BLaER1 (cell line): ENCODE measurements around the gene PIP5K1B.
A peak's percentile ranks its signal among the peaks of the same experiment; 100 is the strongest.

ENCODE experiments used
- H3K27ac ChIP-seq: shearing (Covaris generic); formaldehyde crosslinking; 2 replicates; pipeline ENCODE4 v1.8.1; 2022
- H3K27me3 ChIP-seq: shearing (Covaris generic); formaldehyde crosslinking; 2 replicates; pipeline ENCODE4 v1.8.1; 2022
- H3K36me3 ChIP-seq: shearing (Covaris generic); formaldehyde crosslinking; 2 replicates; pipeline ENCODE4 v1.8.1; 2022
- H3K4me1 ChIP-seq: shearing (Covaris generic); formaldehyde crosslinking; 2 replicates; pipeline ENCODE4 v1.8.1; 2022
- H3K4me2 ChIP-seq: shearing (Covaris generic); formaldehyde crosslinking; 2 replicates; pipeline ENCODE4 v1.8.1; 2022
- H3K4me3 ChIP-seq: shearing (Covaris generic); formaldehyde crosslinking; 2 replicates; pipeline ENCODE4 v1.8.1; 2022
- H3K9ac ChIP-seq: shearing (Covaris generic); formaldehyde crosslinking; 2 replicates; pipeline ENCODE4 v1.8.1; 2022
- H3K9me3 ChIP-seq: shearing (Covaris generic); formaldehyde crosslinking; 2 replicates; pipeline ENCODE4 v1.8.1; 2022
- H4K20me1 ChIP-seq: shearing (Covaris generic); formaldehyde crosslinking; 2 replicates; pipeline ENCODE4 v1.8.1; 2022
- Cebpa-rat ChIP-seq: shearing (Covaris generic); IDR thresholded peaks from 2 replicates; pipeline ENCODE4 v1.8.1; 2022

PIP5K1B gene

DNA sequence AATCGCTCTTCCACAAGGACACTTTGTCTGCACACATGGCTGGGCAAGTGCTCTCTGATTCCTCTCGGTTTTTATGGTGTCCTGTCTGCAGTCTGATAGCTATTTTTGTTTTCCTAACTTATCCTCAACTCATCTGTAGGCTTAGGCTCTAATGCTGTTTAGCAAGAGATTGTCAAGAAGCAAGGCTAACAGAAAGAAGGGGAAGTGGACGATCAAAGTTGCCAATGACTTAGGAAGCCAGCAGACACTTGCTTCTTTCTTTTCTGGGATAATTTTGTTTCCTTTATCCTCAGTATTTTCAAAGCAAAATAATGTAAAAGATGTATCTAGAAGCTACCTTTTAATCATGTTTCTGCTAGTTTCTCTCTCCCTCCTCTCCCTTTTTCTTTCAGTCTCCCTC, 178.2 kb downstream of the PIP5K1B start:
- Histone ChIP-seq H3K36me3 (no peaks in the 10 kb centered on the region), H3K9ac (no peak overlapping the region), H3K4me3 (no peak overlapping the region), H3K27ac (no peak overlapping the region), H3K4me1 (peaks cover 24% of the 10 kb centered on the region), H3K9me3 (no peaks in the 10 kb centered on the region), H3K27me3 (no peaks in the 10 kb centered on the region), H4K20me1 (no peaks in the 10 kb centered on the region), H3K4me2 (no peak overlapping the region)
- TF ChIP-seq Cebpa-rat: no peak

DNA sequence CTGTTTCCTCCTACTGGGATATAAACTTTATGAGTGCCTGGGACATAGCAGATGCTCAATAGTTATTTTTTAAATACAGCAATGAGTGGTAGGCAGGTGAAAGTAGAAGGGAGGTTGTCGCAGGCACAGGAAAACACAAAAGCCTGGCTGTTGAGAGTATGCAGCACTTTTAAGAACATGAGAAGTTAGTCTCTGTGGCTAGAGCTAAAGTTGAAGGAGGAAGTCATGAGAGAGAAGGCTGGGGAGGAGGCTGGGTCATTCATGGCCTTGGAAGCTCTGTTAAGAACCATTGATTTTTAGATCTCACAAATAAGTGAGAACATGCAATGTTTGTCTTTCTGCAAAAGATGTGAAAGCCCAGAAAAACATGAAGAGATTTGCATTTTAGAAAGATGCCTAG, 182.2 kb downstream of the PIP5K1B start:
- no peak overlapping the region for H3K4me2 ChIP-seq
- no peaks in the 10 kb centered on the region for H3K9me3 ChIP-seq
- H3K9ac ChIP-seq: no peak overlapping the region
- H3K27ac ChIP-seq: no peak overlapping the region
- no peaks in the 10 kb centered on the region for H4K20me1 ChIP-seq
- H3K27me3 ChIP-seq: no peaks in the 10 kb centered on the region
- peaks cover 27% of the 10 kb centered on the region for H3K4me1 ChIP-seq
- H3K36me3 ChIP-seq: no peaks in the 10 kb centered on the region
- no peak for TF ChIP-seq Cebpa-rat
- H3K4me3 ChIP-seq: no peak overlapping the region

DNA sequence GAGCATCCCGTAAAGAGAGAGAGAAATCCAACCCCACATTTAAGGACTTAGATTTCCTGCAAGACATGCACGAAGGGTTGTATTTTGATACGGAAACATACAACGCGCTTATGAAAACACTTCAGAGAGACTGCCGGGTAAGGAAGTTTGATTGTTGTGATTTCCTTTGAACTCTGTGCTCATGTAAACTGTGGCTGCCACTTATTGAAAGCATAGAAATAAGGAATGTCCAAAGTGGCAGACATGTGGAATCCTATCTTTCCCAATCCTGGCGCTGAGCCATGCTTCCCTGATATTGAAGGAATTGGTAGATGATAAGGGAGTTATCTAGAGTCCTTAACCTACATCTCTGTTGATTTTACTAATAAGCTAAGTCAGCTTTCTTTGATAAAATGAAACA, 189.5 kb downstream of the PIP5K1B start:
- peak overlapping the region; percentile 85 for H3K4me2 ChIP-seq
- no peak for TF ChIP-seq Cebpa-rat
- H3K9me3 ChIP-seq: no peaks in the 10 kb centered on the region
- H4K20me1 ChIP-seq: no peaks in the 10 kb centered on the region
- H3K27me3 ChIP-seq: no peaks in the 10 kb centered on the region
- peaks cover 56% of the 10 kb centered on the region for H3K4me1 ChIP-seq
- H3K27ac ChIP-seq: peak overlapping the region; percentile 84
- peak overlapping the region; percentile 73 for H3K9ac ChIP-seq
- no peaks in the 10 kb centered on the region for H3K36me3 ChIP-seq
- H3K4me3 ChIP-seq: peak overlapping the region; percentile 57

DNA sequence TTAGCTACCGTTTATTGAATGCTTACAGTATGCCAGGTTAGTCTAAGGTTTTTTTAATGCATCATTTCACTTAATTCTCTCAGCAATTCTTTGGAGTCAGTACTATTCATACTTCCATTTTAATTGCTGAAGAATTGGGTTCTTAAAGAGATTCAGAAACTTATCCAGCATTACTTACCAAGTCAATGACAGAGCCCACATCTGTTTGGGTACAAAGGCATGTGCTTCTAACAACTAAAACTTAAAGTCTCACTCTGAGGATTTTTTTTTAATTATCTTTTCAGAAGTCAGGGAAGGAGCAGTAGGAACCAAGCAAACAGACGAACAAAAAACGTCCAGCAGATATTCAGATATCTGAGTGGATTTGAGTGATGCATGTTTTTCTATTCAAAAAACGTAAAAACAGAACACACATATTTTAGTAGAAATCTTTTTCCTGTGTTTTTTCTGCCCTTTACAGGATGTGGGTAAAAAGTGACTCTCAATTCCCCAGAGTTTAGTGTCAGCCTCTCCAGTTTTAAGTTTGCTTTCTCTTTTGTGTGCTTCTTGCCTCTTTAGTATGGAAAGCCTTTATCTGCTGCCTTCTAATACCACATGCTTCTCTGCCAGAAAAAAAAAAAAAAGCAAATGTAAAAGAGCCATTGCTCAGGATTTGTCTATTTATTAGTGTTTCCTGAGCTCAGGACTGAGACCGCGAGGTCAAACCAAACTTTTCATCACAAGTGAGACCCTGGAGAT, 190.9 kb downstream of the PIP5K1B start:
- Histone ChIP-seq H3K9me3 (no peaks in the 10 kb centered on the region), H3K4me2 (peak overlapping the region; percentile 85), H3K4me3 (peak overlapping the region; percentile 57), H3K9ac (peak overlapping the region; percentile 73), H3K4me1 (peaks cover 58% of the 10 kb centered on the region), H3K36me3 (no peaks in the 10 kb centered on the region), H4K20me1 (no peaks in the 10 kb centered on the region), H3K27ac (peak overlapping the region; percentile 84), H3K27me3 (no peaks in the 10 kb centered on the region)
- no peak for TF ChIP-seq Cebpa-rat

DNA sequence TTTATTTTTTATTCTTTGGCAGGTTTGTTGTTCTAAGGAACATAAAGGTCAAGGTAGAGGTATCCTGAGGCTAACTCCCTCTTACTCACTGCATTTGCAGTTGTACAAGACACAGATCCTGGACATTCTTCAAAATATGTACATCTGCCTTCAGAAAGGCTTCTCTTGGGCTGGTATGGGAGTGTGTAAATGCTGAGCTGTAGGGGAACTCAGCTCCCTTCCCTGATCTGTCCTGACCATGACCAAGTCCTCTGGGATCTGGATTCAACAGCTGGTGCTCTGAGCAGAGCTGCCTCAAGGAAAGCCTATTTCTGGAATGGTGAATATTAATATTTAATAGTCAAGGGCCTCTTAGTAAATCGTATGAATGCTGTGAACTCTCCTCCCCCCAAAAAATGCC, 191.4 kb downstream of the PIP5K1B start:
- Histone ChIP-seq H3K4me3 (peak overlapping the region; percentile 57), H4K20me1 (no peaks in the 10 kb centered on the region), H3K4me1 (peaks cover 58% of the 10 kb centered on the region), H3K36me3 (no peaks in the 10 kb centered on the region), H3K9ac (peak overlapping the region; percentile 73), H3K9me3 (no peaks in the 10 kb centered on the region), H3K4me2 (peak overlapping the region; percentile 85), H3K27me3 (no peaks in the 10 kb centered on the region), H3K27ac (peak overlapping the region; percentile 84)
- TF ChIP-seq Cebpa-rat: no peak

DNA sequence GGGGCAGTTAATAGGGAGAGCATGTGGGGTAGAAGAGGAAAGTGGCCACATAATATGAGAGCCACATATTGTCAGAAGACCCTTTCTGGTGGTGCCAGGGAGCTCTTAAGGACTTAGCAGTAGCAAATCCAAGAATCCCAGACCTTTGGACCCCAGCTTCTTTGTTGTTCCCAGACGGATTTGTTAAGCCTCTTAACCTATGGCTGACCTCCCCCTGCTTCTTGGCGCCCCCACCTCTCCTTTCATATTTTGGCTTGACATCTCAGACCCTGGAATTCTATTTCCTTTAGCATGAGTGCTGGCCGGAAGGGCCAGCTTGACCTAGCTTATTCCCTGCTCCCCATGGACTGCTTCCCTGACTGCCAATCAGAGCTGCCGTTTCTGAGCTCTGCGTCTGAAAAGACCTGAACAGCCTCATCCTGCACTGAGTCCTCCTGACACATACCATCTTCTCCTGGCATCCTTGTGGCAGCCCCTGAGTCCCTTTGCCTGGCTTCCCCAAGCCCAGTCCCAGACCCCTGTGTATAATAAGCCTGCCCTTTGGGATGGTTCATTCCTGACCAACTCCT, 192.6 kb downstream of the PIP5K1B start:
- Histone ChIP-seq H4K20me1 (no peaks in the 10 kb centered on the region), H3K4me2 (peak overlapping the region; percentile 85; the same call in 1 of the 2 replicates), H3K27ac (peak overlapping the region; percentile 84)

DNA sequence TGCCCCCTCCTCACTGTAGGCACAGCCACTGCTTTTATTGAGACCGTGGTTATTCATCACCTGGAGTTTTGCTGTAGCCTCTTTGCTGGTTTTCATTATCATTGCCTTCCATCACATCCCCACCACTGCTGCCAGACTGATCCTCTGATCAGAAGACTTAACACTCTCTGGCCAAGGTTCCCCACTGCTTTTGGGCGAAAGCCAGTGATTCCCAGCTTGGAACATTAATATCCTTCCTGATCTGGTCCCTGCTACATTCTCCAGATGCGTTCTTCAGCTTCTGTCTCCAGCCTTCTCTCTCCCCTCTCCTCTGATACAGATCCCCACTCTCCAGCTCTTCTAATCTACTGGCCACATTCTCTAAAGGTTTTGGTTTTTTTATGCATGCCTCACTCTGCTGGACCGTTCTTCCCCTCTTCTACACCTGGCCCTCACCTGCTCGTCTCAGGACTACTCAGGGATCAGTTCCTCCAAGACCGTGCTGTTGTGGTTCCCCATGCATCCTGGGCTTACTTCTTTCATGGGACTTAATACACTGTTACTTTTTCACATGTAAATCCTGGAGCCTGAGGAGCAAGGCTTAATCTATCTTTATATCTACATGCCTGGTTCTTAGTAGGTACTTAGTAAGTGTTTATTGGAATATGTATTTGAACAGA, 193.9 kb downstream of the PIP5K1B start:
- peaks cover 54% of the 10 kb centered on the region for H3K4me1 ChIP-seq

More for the DNA sequence above, 192.6 kb downstream of the PIP5K1B start:
- no peak overlapping the region for H3K4me3 ChIP-seq
- no peak for TF ChIP-seq Cebpa-rat
- peaks cover 58% of the 10 kb centered on the region for H3K4me1 ChIP-seq
- no peaks in the 10 kb centered on the region for H3K27me3 ChIP-seq
- H3K36me3 ChIP-seq: no peaks in the 10 kb centered on the region
- H3K9ac ChIP-seq: no peak overlapping the region
- H3K9me3 ChIP-seq: no peaks in the 10 kb centered on the region

DNA sequence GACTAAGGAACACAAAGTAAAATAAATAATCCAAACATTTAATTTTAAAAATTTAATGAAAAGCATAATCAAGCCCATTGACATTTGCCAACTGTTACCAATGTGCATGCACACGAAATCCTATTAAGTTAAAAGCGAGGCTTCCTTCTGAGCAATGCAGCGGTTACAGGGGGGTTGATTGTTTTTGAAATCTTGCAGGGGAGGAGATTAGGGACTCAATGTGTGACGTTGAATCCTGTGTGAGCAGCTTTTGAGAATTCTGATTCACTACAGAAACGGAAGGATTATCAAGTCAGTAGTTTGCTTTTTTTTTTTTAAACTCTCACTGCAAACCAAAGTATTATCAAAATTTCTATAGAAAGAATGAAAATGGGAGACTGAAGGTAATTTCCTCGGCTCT, 199.4 kb downstream of the PIP5K1B start:
- H3K9ac ChIP-seq: no peak overlapping the region
- no peak overlapping the region for H3K4me3 ChIP-seq
- no peaks in the 10 kb centered on the region for H3K27me3 ChIP-seq
- no peak overlapping the region for H3K27ac ChIP-seq
- no peak for TF ChIP-seq Cebpa-rat
- no peaks in the 10 kb centered on the region for H4K20me1 ChIP-seq
- no peaks in the 10 kb centered on the region for H3K36me3 ChIP-seq
- H3K4me2 ChIP-seq: no peak overlapping the region
- H3K4me1 ChIP-seq: peaks cover 13% of the 10 kb centered on the region
- H3K9me3 ChIP-seq: no peaks in the 10 kb centered on the region

More for the DNA sequence above, 193.9 kb downstream of the PIP5K1B start:
- Histone ChIP-seq H3K9ac (no peak overlapping the region), H3K9me3 (no peaks in the 10 kb centered on the region), H3K4me2 (peak overlapping the region; percentile 25; the same call in 1 of the 2 replicates), H4K20me1 (no peaks in the 10 kb centered on the region), H3K36me3 (no peaks in the 10 kb centered on the region), H3K27me3 (no peaks in the 10 kb centered on the region), H3K4me3 (no peak overlapping the region), H3K27ac (no peak overlapping the region)
- no peak for TF ChIP-seq Cebpa-rat

DNA sequence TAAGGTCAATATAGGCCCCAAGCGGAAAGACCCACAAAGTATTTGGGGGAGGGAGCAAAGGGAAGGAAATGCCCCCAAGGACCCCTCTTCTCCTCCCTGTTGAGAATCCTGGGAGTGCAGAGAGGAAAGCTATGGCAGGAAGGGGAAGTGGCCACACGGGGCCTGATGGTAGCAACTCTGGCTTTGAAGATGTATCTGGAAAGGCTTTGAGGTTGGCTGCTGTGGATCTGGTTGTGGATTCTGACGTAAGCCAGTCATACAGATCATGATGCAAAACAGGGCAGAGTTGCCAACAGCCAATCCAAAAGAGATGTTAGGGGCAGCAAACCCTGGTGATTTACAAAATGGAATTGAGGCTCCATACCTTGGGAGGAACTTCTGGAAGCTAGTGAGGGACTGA, 200.1 kb downstream of the PIP5K1B start:
- no peaks in the 10 kb centered on the region for H3K27me3 ChIP-seq
- H3K4me2 ChIP-seq: peak overlapping the region; percentile 22
- H3K4me3 ChIP-seq: no peak overlapping the region
- H4K20me1 ChIP-seq: no peaks in the 10 kb centered on the region
- no peak overlapping the region for H3K9ac ChIP-seq
- no peak for TF ChIP-seq Cebpa-rat
- peaks cover 17% of the 10 kb centered on the region for H3K4me1 ChIP-seq
- H3K36me3 ChIP-seq: no peaks in the 10 kb centered on the region
- no peaks in the 10 kb centered on the region for H3K9me3 ChIP-seq
- H3K27ac ChIP-seq: no peak overlapping the region

DNA sequence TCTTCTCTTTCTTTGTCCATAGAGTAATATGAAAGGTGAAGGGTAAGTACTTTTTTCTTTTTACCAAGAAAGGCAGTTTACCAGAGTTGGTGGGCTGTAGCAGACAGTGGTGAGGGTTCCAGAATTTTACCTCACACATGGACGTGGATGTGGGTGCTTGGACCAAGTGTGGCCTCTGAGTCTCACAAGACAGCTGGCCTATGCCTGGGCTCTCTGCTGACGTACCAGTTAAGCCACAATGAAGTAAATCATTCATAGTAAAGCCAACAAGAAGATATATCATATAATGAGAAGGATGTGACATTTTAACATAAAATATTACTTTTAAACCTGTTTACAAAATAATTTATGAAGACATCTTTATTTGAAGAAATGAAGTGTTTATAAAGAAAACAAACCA, 202.9 kb downstream of the PIP5K1B start:
- Histone ChIP-seq H3K4me3 (no peak overlapping the region), H3K27me3 (no peaks in the 10 kb centered on the region), H4K20me1 (no peaks in the 10 kb centered on the region), H3K4me2 (no peak overlapping the region), H3K9me3 (no peaks in the 10 kb centered on the region), H3K4me1 (peaks cover 18% of the 10 kb centered on the region), H3K27ac (no peak overlapping the region), H3K36me3 (no peaks in the 10 kb centered on the region), H3K9ac (no peak overlapping the region)
- TF ChIP-seq Cebpa-rat: no peak
